Measurements from ENCODE around the gene PLPPR1.
"Not testable (repeated sequence)": the region's sequence is repeated elsewhere in the genome, so short reads cannot be mapped to it uniquely, and the experiment has no call there.

The PLPPR1 gene

DNA sequence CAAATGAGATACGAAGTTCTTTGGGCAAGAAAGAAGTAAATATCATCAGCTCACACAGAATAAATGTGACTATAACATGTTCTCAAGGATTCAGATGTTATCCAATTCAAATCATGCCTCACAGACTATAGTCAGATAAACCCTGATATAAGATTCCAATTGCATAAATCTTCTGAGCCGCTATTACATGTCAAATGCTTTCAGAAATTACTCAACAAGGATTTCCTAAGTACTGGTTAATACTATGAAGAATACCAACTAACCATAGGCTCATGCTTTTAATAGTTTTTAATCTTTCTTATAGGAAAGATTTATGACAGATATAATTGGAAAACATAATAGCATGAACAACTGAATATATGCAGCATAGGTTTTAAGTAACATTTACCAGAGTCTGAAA lies 282.7 kb downstream of the PLPPR1 start:
- no peak for DNase-seq

- DNase-seq = no peak
Observed at GRCh38 chr9:101311758-101312420, 283.4 kb downstream of the PLPPR1 start.

DNA sequence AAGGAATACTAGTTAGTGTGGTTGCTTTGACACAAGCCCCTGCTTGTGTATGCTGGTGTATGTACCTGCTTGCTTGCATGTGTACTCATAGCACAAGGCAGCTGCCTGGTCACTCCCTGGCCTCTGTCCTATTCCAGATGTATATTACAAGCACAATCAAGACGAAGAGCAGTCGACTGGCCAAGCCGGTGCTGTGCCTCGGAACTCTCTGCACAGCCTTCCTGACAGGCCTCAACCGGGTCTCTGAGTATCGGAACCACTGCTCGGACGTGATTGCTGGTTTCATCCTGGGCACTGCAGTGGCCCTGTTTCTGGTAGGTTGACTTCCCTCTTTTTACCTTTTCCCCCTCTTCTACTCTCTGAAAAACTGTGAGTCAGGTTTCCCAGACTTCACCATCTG lies 284.1 kb downstream of the PLPPR1 start:
- no peak for DNase-seq

GRCh38 chr9:101315112-101315450 lies 286.6 kb downstream of the PLPPR1 start:
- DNase-seq = no peak

- no peak for DNase-seq
Observed at GRCh38 chr9:101317735-101318134, 289.2 kb downstream of the PLPPR1 start.

DNA sequence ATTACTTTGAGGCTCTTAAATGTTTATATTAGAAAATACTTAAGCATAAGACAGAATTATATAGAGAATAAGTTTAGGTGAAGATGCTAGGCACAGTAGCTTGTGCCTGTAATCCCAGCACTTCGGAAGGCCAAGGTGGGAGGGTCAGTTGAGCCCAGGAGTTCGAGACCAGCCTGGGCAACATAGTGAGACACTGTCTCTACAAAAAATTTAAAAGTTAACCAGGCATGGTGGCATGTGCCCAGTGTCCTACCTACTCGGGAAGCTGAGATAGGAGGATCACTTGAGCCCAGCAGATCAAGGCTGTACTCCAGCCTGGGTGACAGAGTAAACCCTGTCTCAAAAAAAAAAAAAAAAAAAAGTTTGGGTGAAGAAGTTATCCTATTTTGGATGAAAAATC lies 294.6 kb downstream of the PLPPR1 start:
- DNase-seq = no peak

DNA sequence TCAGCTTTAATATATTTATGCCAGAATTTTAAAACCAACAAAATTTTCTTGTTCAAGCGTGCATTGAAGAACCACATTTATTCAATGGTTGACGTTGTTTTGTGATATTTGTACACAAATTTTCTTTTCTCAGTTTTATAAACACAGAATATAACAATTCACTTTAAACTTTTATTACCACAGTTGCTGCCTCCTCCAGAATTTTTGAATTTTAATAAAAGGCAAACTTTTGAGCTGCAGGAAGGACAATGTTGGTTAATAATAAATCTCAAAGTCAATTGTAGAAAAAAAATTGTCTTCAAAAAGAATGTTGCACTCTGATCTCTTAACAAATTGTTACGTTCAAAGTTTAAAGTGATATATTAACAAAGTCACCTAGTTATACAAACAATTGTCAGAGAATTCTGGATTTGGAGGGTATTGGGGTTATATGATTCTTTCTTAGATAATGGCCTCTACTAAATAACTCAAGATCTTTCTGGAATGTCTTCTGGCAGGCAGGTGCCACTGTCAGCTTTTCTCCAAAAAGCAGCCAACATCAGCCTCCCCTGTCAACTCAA lies 295.8 kb downstream of the PLPPR1 start:
- DNase-seq = no peak

GRCh38 chr9:101325053-101325452 lies 296.5 kb downstream of the PLPPR1 start:
- no peak for DNase-seq

DNA sequence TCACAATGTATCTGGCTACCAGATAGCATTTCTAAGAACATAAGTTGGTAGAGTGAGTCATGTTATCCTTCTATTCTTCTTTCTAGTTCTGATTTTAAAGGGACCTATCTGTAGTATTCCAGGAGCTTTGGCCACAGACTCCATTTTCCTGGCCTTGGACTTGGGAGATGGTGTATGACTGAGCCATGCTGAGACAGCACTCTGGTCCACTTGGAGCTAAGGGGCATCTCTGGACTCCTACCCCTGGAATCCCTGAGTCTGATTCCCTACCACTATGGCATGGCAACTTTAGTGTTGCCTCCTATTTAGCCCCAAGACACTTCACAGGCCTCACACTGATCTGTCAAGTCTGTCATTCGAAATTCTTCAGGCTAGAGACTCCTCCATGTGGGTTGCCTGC lies 297.5 kb downstream of the PLPPR1 start:
- DNase-seq = no peak

DNA sequence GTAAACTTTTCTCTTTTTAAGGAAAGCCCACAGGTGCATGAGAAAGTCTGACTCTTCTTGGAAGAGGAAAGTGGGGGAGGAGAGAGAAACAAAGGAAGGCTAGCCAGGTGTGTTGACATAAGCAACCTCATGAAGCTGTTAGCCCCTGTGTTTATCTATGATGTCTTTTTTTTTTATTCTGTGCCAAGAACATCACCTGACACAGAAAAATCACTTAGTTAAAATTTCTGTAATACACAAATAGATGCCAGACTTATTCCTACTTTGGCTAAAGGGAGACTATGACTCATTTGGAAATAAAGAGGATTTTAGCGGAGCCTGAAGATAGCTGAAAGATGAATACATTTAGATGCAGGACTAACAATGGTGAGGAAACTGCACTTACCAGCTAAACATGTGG lies 298.0 kb downstream of the PLPPR1 start:
- DNase-seq = no peak

DNA sequence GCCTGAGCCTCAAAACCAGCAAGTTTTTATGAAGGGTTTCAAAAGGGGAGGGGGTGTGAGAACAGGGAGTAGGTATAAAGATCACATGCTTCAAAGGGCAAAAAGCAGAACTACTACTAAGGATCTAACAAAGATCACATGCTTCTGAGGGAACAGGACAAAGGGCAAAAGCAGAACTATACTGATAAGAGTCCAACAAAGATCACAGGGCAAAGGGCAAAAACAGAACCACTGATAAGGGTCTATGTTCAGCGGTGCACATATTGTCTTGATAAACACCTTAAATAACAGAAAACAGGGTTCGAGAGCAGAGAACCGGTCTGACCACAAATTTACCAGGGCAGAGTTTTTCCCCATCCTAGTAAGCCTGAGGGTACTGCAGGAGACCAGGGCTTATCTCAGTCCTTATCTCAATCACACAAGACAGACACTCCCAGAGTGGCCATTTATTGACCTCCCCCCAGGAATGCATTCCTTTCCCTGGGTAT lies 298.9 kb downstream of the PLPPR1 start:
- DNase-seq = not testable (repeated sequence)

GRCh38 chr9:101332362-101332761 lies 303.8 kb downstream of the PLPPR1 start:
- no peak for DNase-seq

GRCh38 chr9:101333490-101333889 lies 305.0 kb downstream of the PLPPR1 start:
- no peak for DNase-seq

- DNase-seq = no peak
Observed at GRCh38 chr9:101333926-101334702, 305.6 kb downstream of the PLPPR1 start.

GRCh38 chr9:101336091-101336490 lies 307.6 kb downstream of the PLPPR1 start:
- DNase-seq = no peak

DNA sequence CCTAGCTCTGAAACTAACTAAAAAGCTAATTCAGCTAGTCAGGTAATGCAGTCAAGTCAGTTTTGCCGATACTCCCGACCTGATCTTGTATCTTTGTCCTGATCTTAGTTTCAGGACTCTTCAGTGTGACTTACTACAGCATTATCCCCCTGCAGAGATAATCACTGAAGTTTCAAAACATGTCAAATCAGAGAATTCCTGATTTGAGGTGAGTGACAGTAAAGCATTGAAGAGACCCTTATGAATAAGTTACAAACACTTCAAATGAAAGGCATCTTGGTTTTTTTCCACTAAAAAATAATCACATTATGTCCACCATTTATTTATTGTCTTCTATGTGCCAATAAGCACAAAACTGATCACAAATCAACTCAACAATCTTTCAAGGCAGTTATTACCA lies 308.7 kb downstream of the PLPPR1 start:
- DNase-seq = no peak

DNA sequence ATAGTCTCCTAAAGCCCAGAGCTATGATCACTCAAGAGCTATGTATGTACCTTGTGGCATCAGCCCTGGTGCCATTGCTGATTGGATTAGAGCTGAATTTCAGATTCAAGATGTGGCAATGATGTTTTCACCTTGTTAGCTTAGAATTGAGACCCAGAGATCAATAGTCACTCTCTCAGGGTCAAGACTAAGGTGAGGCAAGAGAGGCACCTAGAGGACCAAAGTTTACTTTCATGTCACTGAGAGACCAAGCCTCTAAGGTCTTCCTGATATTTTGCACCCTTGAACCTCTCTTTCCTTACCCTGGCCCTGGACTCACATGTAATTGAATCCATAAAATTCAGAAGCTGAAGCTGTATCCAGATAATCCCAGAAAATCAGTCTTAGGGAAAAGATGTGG lies 313.4 kb downstream of the PLPPR1 start:
- DNase-seq = no peak

DNA sequence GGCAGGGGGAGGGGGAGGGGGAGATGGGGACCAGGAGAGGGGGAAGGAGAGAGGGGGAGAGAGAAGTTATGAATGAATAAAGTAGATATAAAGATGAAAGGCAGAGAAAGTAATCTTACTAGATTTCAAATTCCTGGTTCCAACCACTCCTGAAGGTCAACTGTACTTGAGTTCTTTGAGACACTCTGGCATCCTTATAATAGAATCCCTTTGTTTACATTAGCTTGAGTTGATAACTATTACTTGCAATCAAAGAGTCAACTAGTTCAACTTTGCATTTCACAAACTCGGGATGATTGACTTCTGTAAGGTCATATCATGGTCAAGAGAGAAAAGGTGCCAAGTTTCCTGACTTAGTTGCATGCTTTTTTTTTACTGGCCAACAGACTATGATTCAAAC lies 314.1 kb downstream of the PLPPR1 start:
- DNase-seq = no peak

- DNase-seq = no peak
Observed at GRCh38 chr9:101350285-101350684, 321.8 kb downstream of the PLPPR1 start.

DNA sequence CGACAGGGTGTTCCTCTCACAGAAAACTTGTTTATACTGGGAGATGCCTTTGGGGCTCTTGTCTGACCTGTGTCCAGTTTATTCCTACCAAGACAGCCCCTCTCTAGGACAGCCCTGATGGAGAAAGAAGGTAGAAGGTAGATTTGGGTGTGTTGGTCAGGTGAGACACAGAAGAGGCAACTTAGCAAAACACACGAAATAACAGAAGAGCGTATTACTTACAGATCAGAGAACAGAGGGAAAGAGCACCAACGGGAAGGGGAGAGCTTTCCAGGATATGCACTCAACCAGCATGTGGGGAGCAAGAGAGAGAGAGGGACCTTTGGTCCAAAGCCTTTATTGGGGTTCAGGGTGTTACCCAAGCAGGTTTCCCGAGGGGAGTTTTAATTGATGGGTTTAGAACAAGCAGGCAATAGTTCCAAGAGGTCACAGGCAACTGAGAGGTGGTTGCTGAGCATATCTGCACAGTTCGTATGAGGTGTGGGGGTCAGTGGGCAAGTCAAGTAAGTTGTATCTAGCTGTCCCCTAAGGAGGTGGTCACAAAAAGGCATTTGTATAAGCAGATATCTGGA lies 324.5 kb downstream of the PLPPR1 start:
- DNase-seq = no peak

- no peak for DNase-seq
Observed at GRCh38 chr9:101353683-101354082, 325.2 kb downstream of the PLPPR1 start.

- no peak for DNase-seq
Observed at GRCh38 chr9:101354143-101354764, 325.7 kb downstream of the PLPPR1 start.
